ENCODE results near the gene CCNB3.
"Not testable (repeated sequence)": the region's sequence is repeated elsewhere in the genome, so short reads cannot be mapped to it uniquely, and the experiment has no call there.

Gene CCNB3, protein sequence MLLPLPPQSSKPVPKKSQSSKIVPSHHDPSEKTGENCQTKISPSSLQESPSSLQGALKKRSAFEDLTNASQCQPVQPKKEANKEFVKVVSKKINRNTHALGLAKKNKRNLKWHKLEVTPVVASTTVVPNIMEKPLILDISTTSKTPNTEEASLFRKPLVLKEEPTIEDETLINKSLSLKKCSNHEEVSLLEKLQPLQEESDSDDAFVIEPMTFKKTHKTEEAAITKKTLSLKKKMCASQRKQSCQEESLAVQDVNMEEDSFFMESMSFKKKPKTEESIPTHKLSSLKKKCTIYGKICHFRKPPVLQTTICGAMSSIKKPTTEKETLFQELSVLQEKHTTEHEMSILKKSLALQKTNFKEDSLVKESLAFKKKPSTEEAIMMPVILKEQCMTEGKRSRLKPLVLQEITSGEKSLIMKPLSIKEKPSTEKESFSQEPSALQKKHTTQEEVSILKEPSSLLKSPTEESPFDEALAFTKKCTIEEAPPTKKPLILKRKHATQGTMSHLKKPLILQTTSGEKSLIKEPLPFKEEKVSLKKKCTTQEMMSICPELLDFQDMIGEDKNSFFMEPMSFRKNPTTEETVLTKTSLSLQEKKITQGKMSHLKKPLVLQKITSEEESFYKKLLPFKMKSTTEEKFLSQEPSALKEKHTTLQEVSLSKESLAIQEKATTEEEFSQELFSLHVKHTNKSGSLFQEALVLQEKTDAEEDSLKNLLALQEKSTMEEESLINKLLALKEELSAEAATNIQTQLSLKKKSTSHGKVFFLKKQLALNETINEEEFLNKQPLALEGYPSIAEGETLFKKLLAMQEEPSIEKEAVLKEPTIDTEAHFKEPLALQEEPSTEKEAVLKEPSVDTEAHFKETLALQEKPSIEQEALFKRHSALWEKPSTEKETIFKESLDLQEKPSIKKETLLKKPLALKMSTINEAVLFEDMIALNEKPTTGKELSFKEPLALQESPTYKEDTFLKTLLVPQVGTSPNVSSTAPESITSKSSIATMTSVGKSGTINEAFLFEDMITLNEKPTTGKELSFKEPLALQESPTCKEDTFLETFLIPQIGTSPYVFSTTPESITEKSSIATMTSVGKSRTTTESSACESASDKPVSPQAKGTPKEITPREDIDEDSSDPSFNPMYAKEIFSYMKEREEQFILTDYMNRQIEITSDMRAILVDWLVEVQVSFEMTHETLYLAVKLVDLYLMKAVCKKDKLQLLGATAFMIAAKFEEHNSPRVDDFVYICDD (N-terminal part only)

GRCh38 chrX:50204364-50204899, at the start of gene CCNB3:
TSS of gene CCNB3 (plus strand) at chrX:50204765. CDS start at chrX:50285164, 80,399 bp downstream.
- peak; percentile 86 for DNase-seq

GRCh38 chrX:50157545-50158135, 46.9 kb upstream of the CCNB3 start:
- no peak for DNase-seq

DNA sequence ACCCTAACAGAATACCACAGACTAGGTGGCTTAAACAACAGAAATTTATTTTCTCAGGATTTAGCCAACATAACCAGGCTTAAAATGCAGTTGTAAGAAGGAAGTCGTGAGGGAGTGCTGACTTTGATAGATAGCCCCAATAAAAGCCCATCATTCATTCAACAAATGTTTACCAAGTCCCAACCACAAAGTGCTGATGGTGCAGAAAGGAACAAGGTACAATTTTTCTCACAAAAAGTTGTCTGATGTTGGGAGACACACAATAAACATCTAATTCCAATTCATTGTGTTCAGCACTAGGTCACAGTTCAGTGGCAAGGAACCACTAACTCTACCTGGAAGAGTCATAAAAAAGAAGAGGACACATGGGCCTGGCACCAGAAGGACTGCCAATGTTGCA, 46.0 kb upstream of the CCNB3 start:
- no peak for DNase-seq

DNA sequence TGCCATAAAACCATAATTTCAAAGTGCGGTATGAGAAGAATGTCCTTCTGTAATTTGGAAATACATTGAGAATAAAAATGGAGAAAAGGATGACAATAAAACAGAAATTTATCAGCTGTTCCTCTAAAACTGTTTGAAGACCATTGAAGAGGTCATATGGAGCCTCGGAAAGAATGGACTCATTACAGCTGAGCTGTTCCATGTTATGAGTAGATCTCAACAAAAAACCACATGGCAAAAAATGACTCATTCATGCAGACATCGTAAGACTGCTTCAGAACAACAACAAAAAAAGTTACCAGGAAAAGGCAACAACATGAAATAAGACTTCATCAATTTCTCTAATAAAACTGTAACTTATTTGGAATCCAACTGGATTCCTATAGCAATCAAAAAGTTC, 43.4 kb upstream of the CCNB3 start:
- DNase-seq, result no peak

GRCh38 chrX:50165727-50166126, 38.8 kb upstream of the CCNB3 start:
- DNase-seq, result no peak

GRCh38 chrX:50167366-50167765, 37.2 kb upstream of the CCNB3 start:
- no peak for DNase-seq

GRCh38 chrX:50168241-50168687, 36.3 kb upstream of the CCNB3 start:
- no peak for DNase-seq

DNA sequence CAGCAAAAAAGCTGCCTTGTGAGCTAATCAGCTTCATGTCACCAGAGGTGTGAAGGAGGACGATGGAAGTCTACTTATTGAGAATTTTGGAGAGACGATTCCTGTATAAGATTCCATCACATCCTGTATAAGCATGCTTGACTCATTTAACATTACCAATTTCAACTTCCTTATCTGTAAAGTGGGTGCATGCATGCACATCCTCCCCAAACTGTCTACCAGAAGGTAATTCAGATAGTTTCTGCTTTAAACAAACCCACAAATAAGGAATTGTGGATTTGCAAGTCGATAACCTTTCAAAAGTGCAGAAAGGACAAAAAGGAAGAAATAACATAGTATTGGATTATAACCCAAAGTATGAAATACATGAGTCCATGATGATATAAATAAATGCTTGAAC, 34.8 kb upstream of the CCNB3 start:
- no peak for DNase-seq

DNA sequence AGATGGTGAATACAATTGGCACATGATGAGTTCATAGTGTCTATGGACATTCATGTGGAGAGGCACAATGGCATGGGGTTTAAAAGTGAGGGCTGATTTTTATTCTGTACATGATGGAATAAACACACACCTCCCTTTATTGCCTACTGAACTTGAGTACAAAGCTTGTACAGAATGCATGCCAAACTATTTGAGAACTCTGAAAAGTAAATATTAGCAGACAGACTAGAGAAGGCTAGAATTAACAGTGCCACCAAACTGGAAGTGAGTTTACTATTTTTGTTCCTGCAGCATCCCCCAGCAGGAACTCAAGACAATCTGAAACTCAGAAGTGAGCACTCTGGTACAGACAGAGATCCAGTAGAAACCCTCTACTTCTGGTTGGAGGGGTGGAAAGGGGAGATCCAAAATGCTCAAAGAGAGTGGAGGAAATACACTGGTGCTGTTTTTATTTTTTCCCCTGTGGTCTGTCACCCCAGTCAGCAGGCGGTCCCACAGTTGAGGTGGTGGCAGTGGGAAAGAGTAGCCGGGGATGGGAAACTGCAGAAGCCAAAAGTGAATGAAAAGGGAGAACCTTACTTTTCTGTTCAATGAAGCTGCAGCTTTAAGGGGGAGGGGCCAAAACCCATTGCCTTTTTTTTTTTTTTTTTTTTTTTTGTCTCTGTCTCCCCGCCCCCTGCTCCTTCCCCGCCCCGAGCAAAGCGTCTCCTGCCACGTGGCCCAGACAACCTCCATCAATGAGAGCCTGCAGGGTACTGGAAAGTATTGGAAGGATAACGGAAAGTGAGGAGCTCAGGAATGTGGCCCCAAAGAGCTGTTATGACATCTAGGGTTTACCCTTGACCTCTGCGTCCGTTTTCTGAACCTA, 24.3 kb upstream of the CCNB3 start:
- no peak for DNase-seq

DNA sequence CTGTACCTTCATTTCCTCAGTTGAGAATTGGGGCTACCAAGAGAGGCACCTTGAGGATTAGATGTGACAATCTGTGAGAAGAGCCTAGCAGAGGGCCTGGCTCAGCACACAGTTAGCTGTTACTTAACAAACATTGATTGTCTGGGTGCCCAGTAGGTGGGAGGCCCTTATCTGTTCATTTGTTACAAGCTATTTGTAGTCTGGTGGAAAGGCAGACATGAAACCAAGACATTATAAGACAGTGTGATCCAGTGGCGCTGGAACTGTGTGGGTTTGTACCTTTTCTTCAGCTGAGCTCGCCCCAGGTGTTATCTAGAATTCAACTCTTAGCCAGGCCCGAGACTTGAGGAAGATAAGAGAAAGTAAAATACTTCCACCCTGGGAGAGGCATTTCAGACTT, 20.7 kb upstream of the CCNB3 start:
- DNase-seq, result no peak

- DNase-seq, result no peak
Observed at GRCh38 chrX:50188859-50189600, 15.5 kb upstream of the CCNB3 start.

GRCh38 chrX:50198348-50198747, 6.2 kb upstream of the CCNB3 start:
- no peak for DNase-seq

GRCh38 chrX:50200907-50201306, 3.7 kb upstream of the CCNB3 start, which contains the start of gene AKAP4:
TSS of gene AKAP4 (minus strand) at chrX:50201007. CDS start at chrX:50200889, 118 bp downstream.
- no peak for DNase-seq

GRCh38 chrX:50202539-50202938, 2.0 kb upstream of the CCNB3 start:
- DNase-seq, result no peak

DNA sequence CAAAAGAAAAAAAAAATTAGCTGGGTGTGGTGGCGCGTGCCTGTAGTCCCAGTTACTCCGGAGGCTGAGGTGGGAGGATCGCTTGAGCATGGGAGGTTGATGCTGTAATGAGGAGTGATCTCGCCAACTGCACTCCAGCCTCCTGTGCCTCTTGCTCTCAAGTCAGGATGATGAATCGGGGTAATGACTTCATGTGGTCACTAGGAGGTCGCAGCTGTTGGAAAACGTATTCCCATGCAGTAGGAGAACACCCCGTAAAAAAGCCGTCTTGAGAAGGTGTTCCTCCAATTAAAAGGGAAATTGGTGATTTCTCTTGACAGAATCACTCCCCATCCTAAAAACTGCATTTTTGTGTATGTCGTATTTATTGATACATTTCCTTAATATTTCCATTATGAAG, 2.2 kb downstream of the CCNB3 start:
- DNase-seq, result no peak

DNA sequence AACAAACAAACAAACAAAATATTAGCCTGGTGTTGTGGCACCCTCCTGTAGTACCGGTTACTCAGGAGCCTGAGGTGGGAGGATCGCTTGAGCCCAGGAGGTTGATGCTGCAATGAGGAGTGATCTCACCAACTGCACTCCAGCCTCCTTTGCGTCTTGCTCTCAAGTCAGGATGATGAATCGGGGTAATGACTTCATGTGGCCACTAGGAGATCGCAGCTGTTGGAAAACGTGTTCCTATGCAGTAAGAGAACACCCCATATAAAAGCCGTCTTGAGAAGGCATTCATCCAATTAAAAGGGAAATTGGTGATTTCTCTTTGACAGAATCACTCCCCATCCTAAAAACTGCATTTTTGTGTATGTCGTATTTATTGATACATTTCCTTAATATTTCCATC, 6.9 kb downstream of the CCNB3 start:
- no peak for DNase-seq

DNA sequence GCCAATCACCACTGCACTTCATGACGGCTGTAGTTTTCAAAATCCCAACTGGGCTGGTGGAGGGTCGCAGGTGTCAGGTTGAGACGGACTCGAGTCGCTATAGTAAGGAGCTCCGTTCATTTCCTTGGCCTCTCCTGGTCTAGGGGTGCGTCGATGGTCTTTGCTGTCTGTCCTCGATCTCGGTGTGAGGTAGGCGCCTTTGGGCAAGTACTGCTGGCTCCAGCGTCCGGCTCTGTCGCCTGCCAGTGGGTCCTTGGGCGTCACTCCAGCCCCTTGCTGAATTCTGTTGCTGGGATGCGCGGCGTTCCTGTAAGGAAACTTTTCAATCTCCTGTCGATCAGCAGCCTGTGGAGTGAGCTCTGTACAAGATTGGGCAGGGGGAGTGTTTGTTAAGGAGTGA, 76.7 kb downstream of the CCNB3 start:
- DNase-seq, result no peak

DNA sequence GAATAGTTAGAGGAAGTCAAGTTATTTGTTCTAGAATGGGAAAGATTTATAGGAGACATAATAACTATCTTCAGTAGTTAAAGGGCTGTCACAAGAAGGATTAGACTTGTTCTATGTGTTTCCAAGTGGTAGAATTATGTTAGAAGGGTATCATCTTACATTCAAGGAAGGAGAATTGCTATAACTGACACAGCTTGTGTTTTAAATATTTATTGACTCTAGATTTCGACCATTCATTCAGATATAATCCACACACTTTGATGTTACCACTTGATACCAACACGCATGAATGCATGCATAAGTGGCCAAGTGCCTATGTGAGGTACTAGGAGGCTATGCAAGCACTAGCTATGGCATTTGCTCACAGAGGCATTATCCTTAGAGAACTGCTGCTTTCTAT, 122.7 kb downstream of the CCNB3 start:
- no peak for DNase-seq

GRCh38 chrX:50332668-50333067, 128.1 kb downstream of the CCNB3 start:
- not testable (repeated sequence) for DNase-seq

DNA sequence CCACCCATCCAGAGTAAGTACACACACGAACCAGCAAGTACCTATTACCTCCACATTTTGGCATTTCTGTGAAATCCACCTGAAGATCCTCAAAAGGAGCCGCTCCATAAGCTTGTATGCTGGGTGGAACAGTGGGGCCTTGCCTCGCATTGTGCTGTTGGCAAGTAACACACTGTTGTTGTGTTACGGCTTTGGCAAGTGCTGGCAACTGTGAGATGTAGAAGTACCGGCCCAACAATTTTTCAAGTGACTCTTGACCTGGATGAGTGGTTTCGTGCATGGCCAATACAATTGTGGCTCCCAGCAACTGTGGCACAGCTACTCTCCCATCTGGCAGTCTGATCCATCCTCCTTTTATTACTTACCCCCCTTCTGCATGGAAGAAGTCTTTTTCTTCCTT, 128.7 kb downstream of the CCNB3 start:
- DNase-seq, result no peak

DNA sequence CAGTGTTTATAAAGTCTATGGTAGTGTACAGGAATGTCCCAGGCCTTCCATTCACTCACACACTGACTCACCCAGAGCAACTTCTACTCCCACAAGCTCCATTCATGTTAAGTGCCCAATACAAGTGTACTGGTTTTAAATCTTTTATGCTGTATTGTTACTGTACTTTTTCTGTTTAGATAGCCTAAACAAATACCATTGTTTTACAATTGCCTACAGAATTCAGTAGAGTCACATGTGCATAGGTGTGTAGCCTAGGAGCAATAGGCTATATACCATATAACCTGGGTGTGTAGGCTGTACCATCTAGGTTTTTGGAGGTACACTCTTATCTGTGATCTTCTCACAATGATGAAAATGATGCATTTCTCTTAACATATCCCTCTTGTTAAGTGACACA, 139.4 kb downstream of the CCNB3 start:
- no peak for DNase-seq

Measured in CD4-positive, alpha-beta T cell treated with Interleukin-10 for 1 hour (primary cell).